GM12891 (cell line): ENCODE results near the gene PDIA2.

Experiments used
- POLR2A ChIP-seq: IDR thresholded peaks from 2 replicates; pipeline ENCODE4 v1.6.1; 2011; ENCODE audit warnings: low read depth, low read length, control low read depth
- POLR2AphosphoS5 ChIP-seq: IDR thresholded peaks from 2 replicates; pipeline ENCODE4 v1.6.1; 2011; ENCODE audit warnings: low read depth, low read length, control low read depth
- TAF1 ChIP-seq: IDR thresholded peaks from 2 replicates; pipeline ENCODE4 v1.6.1; 2011; ENCODE audit warnings: low read depth, low read length, control low read depth

- no peak for TF ChIP-seq POLR2AphosphoS5
- TF ChIP-seq POLR2A, result no peak
- no peak for TF ChIP-seq TAF1
These were observed 1.8 kb upstream of the PDIA2 start for GRCh38 chr16:280991-281659.
